Astrocyte (in vitro differentiated cells and primary cell): Measurements from ENCODE around the gene ARCN1. TPM values are rescaled to one million over a fixed set of nuclear protein-coding genes. Genes with fewer than 3 reads are reported as not detected.

ENCODE experiments used
- DNase-seq: peaks from one replicate; pipeline ENCODE4 v3.0.0-alpha.2; 2010; ENCODE audit warnings: low read depth
- FAIRE-seq: peaks from 2 replicates; lab custom pipeline; 2011; peaks lifted over from hg19 to GRCh38; lab: Jason Lieb, UNC
- H2AFZ ChIP-seq: 2 replicates; pipeline ENCODE4 v1.6.0; 2012; ENCODE audit warnings: low read depth, low read length, inconsistent platforms
- H3K27ac ChIP-seq: 2 replicates; pipeline ENCODE4 v1.5.1; 2011; ENCODE audit warnings: low read depth, low read length, inconsistent platforms
- H3K27me3 ChIP-seq: 2 replicates; pipeline ENCODE4 v1.6.0; 2011; ENCODE audit warnings: low read length, inconsistent platforms; ENCODE audit not compliant: insufficient read depth
- H3K36me3 ChIP-seq: 2 replicates; pipeline ENCODE4 v1.5.1; 2011; ENCODE audit warnings: low read length, inconsistent platforms; ENCODE audit not compliant: insufficient read depth
- H3K4me1 ChIP-seq: 2 replicates; pipeline ENCODE4 v1.5.1; 2011; ENCODE audit warnings: low read length, inconsistent platforms; ENCODE audit not compliant: insufficient read depth
- H3K4me2 ChIP-seq: 2 replicates; pipeline ENCODE4 v1.6.0; 2012; ENCODE audit warnings: low read length, inconsistent platforms
- H3K4me3 ChIP-seq: 2 replicates; pipeline ENCODE4 v1.5.1; 2011; ENCODE audit warnings: low read depth, mild to moderate bottlenecking, low read length, inconsistent platforms; ENCODE audit not compliant: insufficient read depth
- H3K79me2 ChIP-seq: 2 replicates; pipeline ENCODE4 v1.6.0; 2012; ENCODE audit warnings: mild to moderate bottlenecking, low read length, inconsistent platforms; ENCODE audit not compliant: insufficient read depth
- H3K9ac ChIP-seq: 2 replicates; pipeline ENCODE4 v1.6.0; 2012; ENCODE audit warnings: mild to moderate bottlenecking, low read length, inconsistent platforms
- H3K9me3 ChIP-seq: 2 replicates; pipeline ENCODE4 v1.5.1; 2012; ENCODE audit warnings: low read depth, mild to moderate bottlenecking, low read length, inconsistent platforms; ENCODE audit not compliant: insufficient read depth
- H4K20me1 ChIP-seq: 2 replicates; pipeline ENCODE4 v1.6.0; 2012; ENCODE audit warnings: low read length, inconsistent platforms; ENCODE audit not compliant: insufficient read depth
- H3K27ac Mint-ChIP-seq: one replicate; pipeline ENCODE4 v1.8.0; 2021; ENCODE audit warnings: mild to moderate bottlenecking, mixed read lengths; ENCODE audit not compliant: unreplicated experiment
- H3K27me3 Mint-ChIP-seq: one replicate; pipeline ENCODE4 v1.8.0; 2021; ENCODE audit warnings: low read depth, mixed read lengths; ENCODE audit not compliant: unreplicated experiment
- H3K36me3 Mint-ChIP-seq: one replicate; pipeline ENCODE4 v1.8.0; 2021; ENCODE audit warnings: low read depth, mixed read lengths; ENCODE audit not compliant: unreplicated experiment
- H3K4me1 Mint-ChIP-seq: one replicate; pipeline ENCODE4 v1.8.0; 2021; ENCODE audit warnings: low read depth, mixed read lengths; ENCODE audit not compliant: unreplicated experiment
- H3K4me3 Mint-ChIP-seq: one replicate; pipeline ENCODE4 v1.8.0; 2021; ENCODE audit warnings: mild to moderate bottlenecking, moderate library complexity, mixed read lengths; ENCODE audit not compliant: unreplicated experiment
- H3K9me3 Mint-ChIP-seq: one replicate; pipeline ENCODE4 v1.8.0; 2021; ENCODE audit warnings: mild to moderate bottlenecking, mixed read lengths; ENCODE audit not compliant: unreplicated experiment
- CTCF ChIP-seq: IDR thresholded peaks from 2 replicates; pipeline ENCODE4 v1.5.1; 2011; ENCODE audit warnings: low read depth, mild to moderate bottlenecking, inconsistent platforms, low read length, moderate library complexity; ENCODE audit not compliant: insufficient read depth
- EZH2 ChIP-seq: IDR thresholded peaks from 2 replicates; pipeline ENCODE4 v1.6.1; 2012; ENCODE audit warnings: mild to moderate bottlenecking, low read length, inconsistent platforms; ENCODE audit not compliant: insufficient read depth
- total RNA-seq: library from RNA; stranded (reverse); gene quantifications from 2 replicates; pipeline ENCODE4 v1.2.1, GENCODE V29; 2021

The ARCN1 gene
- total RNA-seq, 1 donor from 2014 or later = 255 TPM

GRCh38 chr11:118536726-118537125 lies 35.5 kb upstream of the ARCN1 start:
- Histone ChIP-seq H4K20me1 (no peaks in the 10 kb centered on the region), H3K4me2 (no peak overlapping the region), H3K36me3 (no peaks in the 10 kb centered on the region), H3K9me3 (no peaks in the 10 kb centered on the region), H3K4me3 (no peak overlapping the region), H3K27me3 (no peaks in the 10 kb centered on the region), H3K79me2 (no peaks in the 10 kb centered on the region), H3K4me1 (peaks cover 2% of the 10 kb centered on the region), H3K9ac (no peak overlapping the region), H2AFZ (no peak overlapping the region), H3K27ac (no peak overlapping the region)
- DNase-seq = no peak
- TF ChIP-seq EZH2 (no peak), CTCF (no peak)
- H3K4me1 Mint-ChIP-seq = peaks cover 2% of the 10 kb centered on the region
- H3K27me3 Mint-ChIP-seq = no peaks in the 10 kb centered on the region
- H3K36me3 Mint-ChIP-seq = peaks cover 17% of the 10 kb centered on the region
- no peak overlapping the region for H3K27ac Mint-ChIP-seq
- FAIRE-seq = no peak
- no peak overlapping the region for H3K4me3 Mint-ChIP-seq
- H3K9me3 Mint-ChIP-seq = no peaks in the 10 kb centered on the region

GRCh38 chr11:118537409-118537980 lies 34.7 kb upstream of the ARCN1 start:
- H3K36me3 Mint-ChIP-seq = peaks cover 16% of the 10 kb centered on the region
- Histone ChIP-seq H4K20me1 (no peaks in the 10 kb centered on the region), H3K27ac (no peak overlapping the region), H3K4me1 (no peaks in the 10 kb centered on the region), H3K79me2 (no peaks in the 10 kb centered on the region), H3K4me3 (no peak overlapping the region), H2AFZ (no peak overlapping the region), H3K9me3 (no peaks in the 10 kb centered on the region), H3K27me3 (no peaks in the 10 kb centered on the region), H3K4me2 (no peak overlapping the region), H3K9ac (no peak overlapping the region), H3K36me3 (peaks cover 2% of the 10 kb centered on the region)
- no peaks in the 10 kb centered on the region for H3K27me3 Mint-ChIP-seq
- no peak overlapping the region for H3K4me3 Mint-ChIP-seq
- no peak for DNase-seq
- H3K9me3 Mint-ChIP-seq = no peaks in the 10 kb centered on the region
- TF ChIP-seq EZH2 = no peak
- TF ChIP-seq CTCF = no peak
- H3K27ac Mint-ChIP-seq = no peak overlapping the region
- peaks cover 2% of the 10 kb centered on the region for H3K4me1 Mint-ChIP-seq
- no peak for FAIRE-seq

- Histone ChIP-seq H3K9ac (no peak overlapping the region), H3K27ac (no peak overlapping the region), H3K4me3 (no peak overlapping the region), H3K9me3 (no peaks in the 10 kb centered on the region), H3K4me2 (no peak overlapping the region), H3K79me2 (no peaks in the 10 kb centered on the region), H3K36me3 (peaks cover 2% of the 10 kb centered on the region), H4K20me1 (no peaks in the 10 kb centered on the region), H2AFZ (no peak overlapping the region), H3K27me3 (no peaks in the 10 kb centered on the region), H3K4me1 (no peaks in the 10 kb centered on the region)
- peaks cover 21% of the 10 kb centered on the region for H3K36me3 Mint-ChIP-seq
- TF ChIP-seq EZH2 = no peak
- no peak for TF ChIP-seq CTCF
- DNase-seq (no peak), FAIRE-seq (no peak)
- H3K9me3 Mint-ChIP-seq = no peaks in the 10 kb centered on the region
- H3K4me1 Mint-ChIP-seq = no peaks in the 10 kb centered on the region
- peaks cover 2% of the 10 kb centered on the region for H3K27me3 Mint-ChIP-seq
- no peak overlapping the region for H3K27ac Mint-ChIP-seq
- H3K4me3 Mint-ChIP-seq = no peak overlapping the region
These were observed 28.1 kb upstream of the ARCN1 start for GRCh38 chr11:118544010-118544646.
